HG02642 (cell line): Measurements from ENCODE around the gene LOXL1.
"Not testable (repeated sequence)": the region's sequence is repeated elsewhere in the genome, so short reads cannot be mapped to it uniquely, and the experiment has no call there.

ENCODE experiments used
- ATAC-seq: cut with Tn5 transposase; IDR thresholded peaks from one replicate; pipeline ENCODE4 v1.9.1; 2021; ENCODE audit warnings: mild to moderate bottlenecking; ENCODE audit not compliant: unreplicated experiment, poor library complexity

The LOXL1 gene

GRCh38 chr15:73968461-73968860 is 42.2 kb downstream of the LOXL1 start:
- no peak for ATAC-seq

- no peak for ATAC-seq
Observed at GRCh38 chr15:73969151-73969759, 43.0 kb downstream of the LOXL1 start.

GRCh38 chr15:73972984-73973682 is 46.9 kb downstream of the LOXL1 start:
- no peak for ATAC-seq

- ATAC-seq: not testable (repeated sequence)
Observed at GRCh38 chr15:73973683-73974200, 47.5 kb downstream of the LOXL1 start.

- ATAC-seq: not testable (repeated sequence)
Observed at GRCh38 chr15:73975440-73976125, 49.3 kb downstream of the LOXL1 start.

GRCh38 chr15:73978896-73979295 is 52.6 kb downstream of the LOXL1 start:
- no peak for ATAC-seq

GRCh38 chr15:73979636-73980035 is 53.4 kb downstream of the LOXL1 start:
- no peak for ATAC-seq

GRCh38 chr15:73981761-73982221 is 55.5 kb downstream of the LOXL1 start:
- ATAC-seq: no peak

- ATAC-seq: no peak
Observed at GRCh38 chr15:73982222-73982962, 56.1 kb downstream of the LOXL1 start.

- ATAC-seq: no peak
Observed at GRCh38 chr15:73983211-73983727, 57.0 kb downstream of the LOXL1 start.

GRCh38 chr15:73983773-73984172 is 57.5 kb downstream of the LOXL1 start:
- no peak for ATAC-seq

- ATAC-seq: no peak
Observed at GRCh38 chr15:73984208-73984979, 58.1 kb downstream of the LOXL1 start.

- ATAC-seq: no peak
Observed at GRCh38 chr15:73985101-73985873, 59.0 kb downstream of the LOXL1 start.

GRCh38 chr15:73986055-73986775 is 60.0 kb downstream of the LOXL1 start:
- no peak for ATAC-seq

GRCh38 chr15:73986776-73987056 is 60.5 kb downstream of the LOXL1 start:
- ATAC-seq: no peak

GRCh38 chr15:73987250-73987649 is 61.0 kb downstream of the LOXL1 start:
- ATAC-seq: no peak

- no peak for ATAC-seq
Observed at GRCh38 chr15:73987681-73988444, 61.6 kb downstream of the LOXL1 start.
